GM12874 (cell line): ENCODE results near the gene CA5A.
A peak's percentile ranks its signal among the peaks of the same experiment; 100 is the strongest.
"Not testable (repeated sequence)": the region's sequence is repeated elsewhere in the genome, so short reads cannot be mapped to it uniquely, and the experiment has no call there.

Source experiments
- CTCF ChIP-seq: IDR thresholded peaks from 2 replicates; pipeline ENCODE4 v1.5.1; 2011; ENCODE audit warnings: low read depth, mild to moderate bottlenecking, control low read depth, low read length, moderate library complexity; ENCODE audit not compliant: insufficient read depth

Gene CA5A

GRCh38 chr16:87881324-87882200 lies 54.8 kb downstream of the CA5A start:
- no peak for TF ChIP-seq CTCF

- TF ChIP-seq CTCF, result no peak
These were observed 56.1 kb downstream of the CA5A start for GRCh38 chr16:87880117-87880696.

GRCh38 chr16:87878704-87879103 lies 57.6 kb downstream of the CA5A start:
- TF ChIP-seq CTCF, result no peak

- TF ChIP-seq CTCF, result peak; percentile 29; the same call in 1 of the 2 replicates
These were observed 58.3 kb downstream of the CA5A start for GRCh38 chr16:87877942-87878507.

- TF ChIP-seq CTCF, result no peak
These were observed 61.5 kb downstream of the CA5A start for GRCh38 chr16:87874639-87875427.

- not testable (repeated sequence) for TF ChIP-seq CTCF
These were observed 67.1 kb downstream of the CA5A start, which contains the start of gene SLC7A5 for GRCh38 chr16:87869061-87869878. TSS of gene SLC7A5 (minus strand) at chr16:87869507. CDS start at chr16:87869422, 85 bp downstream.
